CD14-positive monocyte (primary cell): Measurements from ENCODE around the gene TTC4. TPM values are rescaled to one million over a fixed set of nuclear protein-coding genes. Genes with fewer than 3 reads are reported as not detected.

ENCODE experiments used
- DNase-seq, 3 donors: peaks; one replicate each; pipeline ENCODE4 v3.0.0-alpha.2; 2011 to 2022
- H2AFZ ChIP-seq: 2 replicates; pipeline ENCODE4 v1.6.0; 2012; ENCODE audit warnings: mild to moderate bottlenecking, low read depth, low read length, inconsistent platforms; ENCODE audit not compliant: insufficient read depth, poor library complexity, severe bottlenecking
- H3K27ac ChIP-seq, 2 donors: 1 replicate in 1 of 2; 2 replicates in 1 of 2; pipeline ENCODE4 v1.5.1; 2012 to 2013; ENCODE audit warnings: low read length in 2 of 2, control low read depth in 1 of 2, inconsistent platforms in 1 of 2, low read depth in 1 of 2, mild to moderate bottlenecking in 1 of 2
- H3K27me3 ChIP-seq, 2 donors: one replicate each; pipeline versions ENCODE4 v1.6.0 to v1.6.1; 2011 to 2013; ENCODE audit warnings: low read length in 2 of 2; ENCODE audit not compliant: control insufficient read depth in 2 of 2, insufficient read depth in 2 of 2
- H3K36me3 ChIP-seq, 2 donors: replicated peaks in 1 of 2; 1 replicate in 1 of 2; 2 replicates in 1 of 2; pipeline versions ENCODE4 v1.5.1 to v1.6.1; 2012 to 2013; ENCODE audit warnings: low read length in 2 of 2, control low read depth in 1 of 2, inconsistent platforms in 1 of 2, mild to moderate bottlenecking in 1 of 2; ENCODE audit not compliant: insufficient read depth in 2 of 2, control insufficient read depth in 1 of 2
- H3K4me1 ChIP-seq, 2 donors: 1 replicate in 1 of 2; 2 replicates in 1 of 2; pipeline versions ENCODE4 v1.5.1 to v1.6.1; 2012 to 2013; ENCODE audit warnings: low read length in 2 of 2, control low read depth in 1 of 2, inconsistent platforms in 1 of 2, mild to moderate bottlenecking in 1 of 2, moderate library complexity in 1 of 2; ENCODE audit not compliant: insufficient read depth in 2 of 2, control insufficient read depth in 1 of 2
- H3K4me2 ChIP-seq: replicated peaks from 2 replicates; pipeline ENCODE3; 2012; ENCODE audit warnings: low read length, moderate library complexity, mild to moderate bottlenecking; ENCODE audit not compliant: poor library complexity, severe bottlenecking; ENCODE audit errors: extremely low read depth
- H3K4me3 ChIP-seq, 3 experiments: fragments of 200-600 bp in 1 of 3; sonication (generic) in 1 of 3; replicated peaks in 1 of 3; 1 replicate in 2 of 3; 2 replicates in 1 of 3; pipeline ENCODE4 v1.5.1; 2011 to 2013; ENCODE audit warnings: low read length in 3 of 3, mild to moderate bottlenecking in 3 of 3, control low read depth in 2 of 3, low read depth in 2 of 3, inconsistent platforms in 1 of 3, moderate library complexity in 1 of 3
- H3K79me2 ChIP-seq: 2 replicates; pipeline ENCODE4 v1.6.0; 2012; ENCODE audit warnings: mild to moderate bottlenecking, control low read depth, inconsistent platforms, low read length, moderate library complexity; ENCODE audit not compliant: insufficient read depth
- H3K9ac ChIP-seq: 2 replicates; pipeline ENCODE4 v1.6.0; 2017; ENCODE audit warnings: low read length, mild to moderate bottlenecking; ENCODE audit not compliant: insufficient read depth, poor library complexity, severe bottlenecking
- H3K9me3 ChIP-seq, 2 donors: replicated peaks in 1 of 2; 1 replicate in 1 of 2; 2 replicates in 1 of 2; pipeline versions ENCODE4 v1.5.1 to v1.6.1; 2012 to 2013; ENCODE audit warnings: low read length in 2 of 2, control low read depth in 1 of 2; ENCODE audit not compliant: control insufficient read depth in 1 of 2, insufficient read depth in 1 of 2
- H4K20me1 ChIP-seq: 2 replicates; pipeline ENCODE4 v1.6.0; 2012; ENCODE audit warnings: mild to moderate bottlenecking, low read length, control low read depth, moderate library complexity; ENCODE audit not compliant: insufficient read depth
- H3K27ac Mint-ChIP-seq, 7 donors: one replicate each; pipeline ENCODE4 v1.8.0; 2020; ENCODE audit warnings: mild to moderate bottlenecking in 7 of 7, mixed read lengths in 7 of 7, moderate library complexity in 6 of 7, inconsistent platforms in 2 of 7
- H3K27me3 Mint-ChIP-seq, 3 donors: one replicate each; pipeline ENCODE4 v1.8.0; 2021 to 2022; ENCODE audit warnings: low read depth in 3 of 3, mild to moderate bottlenecking in 3 of 3, mixed read lengths in 3 of 3, moderate library complexity in 3 of 3, inconsistent platforms in 1 of 3
- H3K36me3 Mint-ChIP-seq, 2 donors: one replicate each; pipeline ENCODE4 v1.8.0; 2020; ENCODE audit warnings: mixed read lengths in 2 of 2, inconsistent platforms in 1 of 2, mild to moderate bottlenecking in 1 of 2
- H3K4me1 Mint-ChIP-seq: one replicate; pipeline ENCODE4 v1.8.0; 2020; ENCODE audit warnings: mild to moderate bottlenecking, mixed read lengths
- H3K4me3 Mint-ChIP-seq, 2 donors: one replicate each; pipeline ENCODE4 v1.8.0; 2020; ENCODE audit warnings: mild to moderate bottlenecking in 2 of 2, mixed read lengths in 2 of 2, moderate library complexity in 1 of 2
- H3K9me3 Mint-ChIP-seq, 7 donors: one replicate each; pipeline ENCODE4 v1.8.0; 2020 to 2022; ENCODE audit warnings: mixed read lengths in 7 of 7, mild to moderate bottlenecking in 6 of 7, moderate library complexity in 6 of 7, inconsistent platforms in 2 of 7
- CTCF ChIP-seq: fragments of 200-600 bp; IDR thresholded peaks from one replicate; pipeline ENCODE4 v1.8.0; 2022; ENCODE audit warnings: antibody characterized with exemption, mild to moderate bottlenecking
- WGBS: methylation state at CpG from one replicate; pipeline ENCODE4 v1.1.5; 2013; ENCODE audit warnings: missing lambda C conversion rate; ENCODE audit not compliant: insufficient coverage; 5-methylcytosine and 5-hydroxymethylcytosine counted together
- intact Hi-C, 2 donors: fragments of 100-400 bp; cut with micrococcal nuclease; formaldehyde crosslinking; loops; one replicate each; pipeline versions ENCODE4 v1.15.0 to v1.15.1; 2023
- polyA plus RNA-seq, 3 donors: library from polyadenylated mRNA; depleted of rRNA in 1 of 3; unstranded in 2 of 3; stranded (reverse) in 1 of 3; fragments of 300-500 nt in 2 of 3; fragments of >200 nt in 1 of 3; fragmentation: Illumina TruSeq in 2 of 3; gene quantifications; 1 replicate in 2 of 3; 2 replicates in 1 of 3; pipeline ENCODE4 v1.2.3, GENCODE V29; 2012 to 2021

Gene TTC4
- polyA plus RNA-seq, 3 donors = 9.2 to 13.3 (median 12.4) TPM

- no peak overlapping the region for H3K4me2 ChIP-seq
- no peak overlapping the region for H3K27ac ChIP-seq
- H3K27ac Mint-ChIP-seq = peak overlapping the region in 1 of 7 donors; percentile 8
- no peak for TF ChIP-seq CTCF
- peaks cover 10 to 17% of the 10 kb centered on the region in 2 donors for H3K4me1 ChIP-seq
- H3K79me2 ChIP-seq = peaks cover 12% of the 10 kb centered on the region
- H3K4me1 Mint-ChIP-seq = peaks cover 19% of the 10 kb centered on the region
- H3K36me3 Mint-ChIP-seq = no peaks in the 10 kb centered on the region
- intact Hi-C loops = loop anchor here (10.0 kb wide), 2 partner anchors 363 to 823 kb away; partner anchors contain the start of genes SSBP3 (in 2 of the 2), IFT25 (in 1 of the 2) and LRRC42 (in 1 of the 2)
- H4K20me1 ChIP-seq = no peaks in the 10 kb centered on the region
- no peaks in the 10 kb centered on the region for H3K27me3 Mint-ChIP-seq
- H2AFZ ChIP-seq = no peak overlapping the region
- H3K9ac ChIP-seq = no peak overlapping the region
- no peak for DNase-seq
- H3K9me3 Mint-ChIP-seq = peaks cover 0 to 2% (median 0%) of the 10 kb centered on the region in 7 donors
- no peaks in the 10 kb centered on the region for H3K36me3 ChIP-seq
- no peaks in the 10 kb centered on the region for H3K9me3 ChIP-seq
- no peaks in the 10 kb centered on the region for H3K27me3 ChIP-seq
- 85% methylated on average over 5 of the region's 6 CpGs for WGBS
- no peak overlapping the region for H3K4me3 ChIP-seq
- H3K4me3 Mint-ChIP-seq = no peak overlapping the region
Measured at GRCh38 chr1:54767526-54767925, 51.9 kb downstream of the TTC4 start.

DNA sequence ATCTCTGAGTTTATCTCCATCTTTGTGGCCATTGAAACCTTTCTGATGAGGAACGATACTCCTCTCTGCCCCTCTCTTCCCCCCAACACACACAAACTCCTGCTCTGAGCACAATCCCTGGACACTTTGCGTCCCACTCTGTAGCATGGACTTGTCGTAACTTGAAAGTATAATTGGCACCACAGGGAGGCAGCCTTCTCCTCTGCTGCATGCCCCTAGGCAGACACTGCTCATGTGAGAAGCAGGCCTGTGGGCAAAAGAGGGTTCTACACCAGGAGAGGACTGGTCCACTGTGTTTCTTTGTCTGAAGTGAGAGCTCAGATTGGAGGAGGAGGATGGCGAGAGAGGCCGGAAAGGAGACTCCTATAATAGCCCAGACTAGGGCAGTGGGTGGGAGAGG is 52.4 kb downstream of the TTC4 start:
- H3K4me3 Mint-ChIP-seq = no peak overlapping the region

More for the DNA sequence above, 52.4 kb downstream of the TTC4 start:
- 92% methylated on average over 2 of the region's 5 CpGs for whole genome bisulfite sequencing
- H2AFZ ChIP-seq = no peak overlapping the region
- H3K27me3 ChIP-seq = no peaks in the 10 kb centered on the region
- DNase-seq = no peak
- no peak overlapping the region for H3K27ac Mint-ChIP-seq
- no peak for TF ChIP-seq CTCF
- H3K27ac ChIP-seq = no peak overlapping the region
- intact Hi-C loops = loop anchor here (10.0 kb wide), 2 partner anchors 363 to 823 kb away; partner anchors contain the start of genes SSBP3 (in 2 of the 2), IFT25 (in 1 of the 2) and LRRC42 (in 1 of the 2)
- H3K27me3 Mint-ChIP-seq = no peaks in the 10 kb centered on the region
- H3K36me3 ChIP-seq = no peaks in the 10 kb centered on the region
- no peaks in the 10 kb centered on the region for H3K9me3 ChIP-seq
- H3K4me1 Mint-ChIP-seq = peaks cover 14% of the 10 kb centered on the region
- H3K4me3 ChIP-seq = no peak overlapping the region
- H3K36me3 Mint-ChIP-seq = no peaks in the 10 kb centered on the region
- H3K9ac ChIP-seq = no peak overlapping the region
- peaks cover 0 to 4% (median 0%) of the 10 kb centered on the region in 7 donors for H3K9me3 Mint-ChIP-seq
- peaks cover 10 to 17% of the 10 kb centered on the region in 2 donors for H3K4me1 ChIP-seq
- H4K20me1 ChIP-seq = no peaks in the 10 kb centered on the region
- no peak overlapping the region for H3K4me2 ChIP-seq
- H3K79me2 ChIP-seq = peaks cover 8% of the 10 kb centered on the region
